ENCODE measurements around the gene HHIP. TPM values are rescaled to one million over a fixed set of nuclear protein-coding genes. Genes with fewer than 3 reads are reported as not detected.

HHIP gene
- total RNA-seq, 2 experiments from 2014 or later = not detected

GRCh38 chr4:144716778-144717177, 70.8 kb downstream of the HHIP start:
- CTCF ChIA-PET = no interaction called here
- Mint-ChIP-seq H3K27ac (no peak overlapping the region), H3K4me3 (no peak overlapping the region), H3K36me3 (no peaks in the 10 kb centered on the region), H3K9me3 (no peaks in the 10 kb centered on the region), H3K4me1 (ENCODE audit: low read depth) (no peaks in the 10 kb centered on the region), H3K27me3 (no peaks in the 10 kb centered on the region)
- intact Hi-C loops (cut with micrococcal nuclease) = no loop called here
- no peak for DNase-seq
- POLR2A ChIA-PET = no interaction called here

GRCh38 chr4:144718958-144719512, 73.1 kb downstream of the HHIP start:
- Mint-ChIP-seq H3K4me3 (no peak overlapping the region), H3K9me3 (no peaks in the 10 kb centered on the region), H3K27me3 (no peaks in the 10 kb centered on the region), H3K27ac (no peak overlapping the region), H3K4me1 (ENCODE audit: low read depth) (no peaks in the 10 kb centered on the region), H3K36me3 (no peaks in the 10 kb centered on the region)
- CTCF ChIA-PET = interaction anchor here (0.5 kb wide), 1 partner anchor 10 kb away, joined by 3 read pairs; no protein-coding TSS in a partner anchor
- POLR2A ChIA-PET = no interaction called here
- intact Hi-C loops (cut with micrococcal nuclease) = no loop called here
- DNase-seq = no peak

GRCh38 chr4:144720491-144720890, 74.5 kb downstream of the HHIP start:
- ChIA-PET CTCF (no interaction called here), POLR2A (no interaction called here)
- no peaks in the 10 kb centered on the region for H3K9me3 Mint-ChIP-seq
- no peak overlapping the region for H3K27ac Mint-ChIP-seq
- intact Hi-C loops (cut with micrococcal nuclease) = no loop called here
- no peak for DNase-seq
- H3K36me3 Mint-ChIP-seq = no peaks in the 10 kb centered on the region
- no peak overlapping the region for H3K4me3 Mint-ChIP-seq
- no peaks in the 10 kb centered on the region for H3K4me1 Mint-ChIP-seq (ENCODE audit: low read depth)
- H3K27me3 Mint-ChIP-seq = no peaks in the 10 kb centered on the region

GRCh38 chr4:144721994-144722393, 76.0 kb downstream of the HHIP start:
- no peak for DNase-seq
- no peaks in the 10 kb centered on the region for H3K27me3 Mint-ChIP-seq
- no peaks in the 10 kb centered on the region for H3K4me1 Mint-ChIP-seq (ENCODE audit: low read depth)
- no peak overlapping the region for H3K27ac Mint-ChIP-seq
- H3K36me3 Mint-ChIP-seq = no peaks in the 10 kb centered on the region
- ChIA-PET POLR2A (no interaction called here), CTCF (no interaction called here)
- intact Hi-C loops (cut with micrococcal nuclease) = no loop called here
- H3K4me3 Mint-ChIP-seq = no peak overlapping the region
- no peaks in the 10 kb centered on the region for H3K9me3 Mint-ChIP-seq

GRCh38 chr4:144723471-144723870, 77.5 kb downstream of the HHIP start:
- Mint-ChIP-seq H3K27ac (no peak overlapping the region), H3K4me3 (no peak overlapping the region), H3K4me1 (ENCODE audit: low read depth) (no peaks in the 10 kb centered on the region), H3K36me3 (no peaks in the 10 kb centered on the region), H3K27me3 (no peaks in the 10 kb centered on the region), H3K9me3 (no peaks in the 10 kb centered on the region)
- ChIA-PET POLR2A (no interaction called here), CTCF (no interaction called here)
- DNase-seq = no peak
- intact Hi-C loops (cut with micrococcal nuclease) = no loop called here

GRCh38 chr4:144729175-144729574, 83.2 kb downstream of the HHIP start:
- POLR2A ChIA-PET = no interaction called here
- Mint-ChIP-seq H3K4me3 (no peak overlapping the region), H3K9me3 (no peaks in the 10 kb centered on the region)

GRCh38 chr4:144732584-144733428, 86.8 kb downstream of the HHIP start:
- H3K4me3 Mint-ChIP-seq = no peak overlapping the region
- H3K27ac Mint-ChIP-seq = no peak overlapping the region
- no peak for DNase-seq
- ChIA-PET POLR2A (no interaction called here), CTCF (no interaction called here)
- intact Hi-C loops (cut with micrococcal nuclease) = no loop called here
- H3K27me3 Mint-ChIP-seq = no peaks in the 10 kb centered on the region
- no peaks in the 10 kb centered on the region for H3K9me3 Mint-ChIP-seq
- H3K36me3 Mint-ChIP-seq = no peaks in the 10 kb centered on the region
- H3K4me1 Mint-ChIP-seq (ENCODE audit: low read depth) = no peaks in the 10 kb centered on the region

More at GRCh38 chr4:144729175-144729574, 83.2 kb downstream of the HHIP start:
- Mint-ChIP-seq H3K27me3 (no peaks in the 10 kb centered on the region), H3K4me1 (ENCODE audit: low read depth) (no peaks in the 10 kb centered on the region), H3K36me3 (no peaks in the 10 kb centered on the region), H3K27ac (no peak overlapping the region)
- DNase-seq = no peak
- CTCF ChIA-PET = no interaction called here
- intact Hi-C loops (cut with micrococcal nuclease) = no loop called here

GRCh38 chr4:144733566-144733965, 87.6 kb downstream of the HHIP start:
- no peaks in the 10 kb centered on the region for H3K27me3 Mint-ChIP-seq
- ChIA-PET CTCF (no interaction called here), POLR2A (no interaction called here)
- H3K4me3 Mint-ChIP-seq = no peak overlapping the region
- no peak overlapping the region for H3K27ac Mint-ChIP-seq
- no peaks in the 10 kb centered on the region for H3K36me3 Mint-ChIP-seq
- no peak for DNase-seq
- intact Hi-C loops (cut with micrococcal nuclease) = no loop called here
- H3K4me1 Mint-ChIP-seq (ENCODE audit: low read depth) = no peaks in the 10 kb centered on the region
- H3K9me3 Mint-ChIP-seq = no peaks in the 10 kb centered on the region

- ChIA-PET CTCF (no interaction called here), POLR2A (no interaction called here)
- Mint-ChIP-seq H3K27ac (no peak overlapping the region), H3K4me3 (no peak overlapping the region), H3K36me3 (no peaks in the 10 kb centered on the region), H3K27me3 (no peaks in the 10 kb centered on the region), H3K4me1 (ENCODE audit: low read depth) (no peaks in the 10 kb centered on the region), H3K9me3 (no peaks in the 10 kb centered on the region)
- intact Hi-C loops (cut with micrococcal nuclease) = no loop called here
- no peak for DNase-seq
Observed at GRCh38 chr4:144734522-144734921, 88.6 kb downstream of the HHIP start.

- H3K4me1 Mint-ChIP-seq (ENCODE audit: low read depth) = no peaks in the 10 kb centered on the region
- ChIA-PET POLR2A (no interaction called here), CTCF (no interaction called here)
- no peaks in the 10 kb centered on the region for H3K9me3 Mint-ChIP-seq
- intact Hi-C loops (cut with micrococcal nuclease) = no loop called here
- no peak overlapping the region for H3K4me3 Mint-ChIP-seq
- no peak for DNase-seq
- H3K36me3 Mint-ChIP-seq = no peaks in the 10 kb centered on the region
- no peaks in the 10 kb centered on the region for H3K27me3 Mint-ChIP-seq
- no peak overlapping the region for H3K27ac Mint-ChIP-seq
Observed at GRCh38 chr4:144738649-144739048, 92.7 kb downstream of the HHIP start.

- Mint-ChIP-seq H3K27ac (no peak overlapping the region), H3K36me3 (no peaks in the 10 kb centered on the region), H3K4me1 (ENCODE audit: low read depth) (no peaks in the 10 kb centered on the region), H3K4me3 (no peak overlapping the region), H3K9me3 (no peaks in the 10 kb centered on the region), H3K27me3 (no peaks in the 10 kb centered on the region)
- DNase-seq = no peak
- intact Hi-C loops (cut with micrococcal nuclease) = no loop called here
- POLR2A ChIA-PET = no interaction called here
- CTCF ChIA-PET = no interaction called here
Observed at GRCh38 chr4:144739511-144740033, 93.6 kb downstream of the HHIP start.

- intact Hi-C loops (cut with micrococcal nuclease) = no loop called here
- CTCF ChIA-PET = no interaction called here
- no peak overlapping the region for H3K4me3 Mint-ChIP-seq
- POLR2A ChIA-PET = no interaction called here
- H3K4me1 Mint-ChIP-seq (ENCODE audit: low read depth) = no peaks in the 10 kb centered on the region
- H3K27ac Mint-ChIP-seq = no peak overlapping the region
- H3K9me3 Mint-ChIP-seq = no peaks in the 10 kb centered on the region
- DNase-seq = no peak
- H3K27me3 Mint-ChIP-seq = no peaks in the 10 kb centered on the region
- H3K36me3 Mint-ChIP-seq = no peaks in the 10 kb centered on the region
Observed at GRCh38 chr4:144740316-144740715, 94.4 kb downstream of the HHIP start.
